Dermis lymphatic vessel endothelial cell (primary cell): Measurements from ENCODE around the gene DAZL. TPM values are rescaled to one million over a fixed set of nuclear protein-coding genes. Genes with fewer than 3 reads are reported as not detected.

ENCODE experiments used
- total RNA-seq: library from RNA; depleted of rRNA; stranded (reverse); fragments of >200 nt; gene quantifications from 2 replicates; pipeline ENCODE4 v1.2.1, GENCODE V29; 2014

DAZL gene, protein sequence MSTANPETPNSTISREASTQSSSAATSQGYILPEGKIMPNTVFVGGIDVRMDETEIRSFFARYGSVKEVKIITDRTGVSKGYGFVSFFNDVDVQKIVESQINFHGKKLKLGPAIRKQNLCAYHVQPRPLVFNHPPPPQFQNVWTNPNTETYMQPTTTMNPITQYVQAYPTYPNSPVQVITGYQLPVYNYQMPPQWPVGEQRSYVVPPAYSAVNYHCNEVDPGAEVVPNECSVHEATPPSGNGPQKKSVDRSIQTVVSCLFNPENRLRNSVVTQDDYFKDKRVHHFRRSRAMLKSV
- not detected in 2 replicates for total RNA-seq

DNA sequence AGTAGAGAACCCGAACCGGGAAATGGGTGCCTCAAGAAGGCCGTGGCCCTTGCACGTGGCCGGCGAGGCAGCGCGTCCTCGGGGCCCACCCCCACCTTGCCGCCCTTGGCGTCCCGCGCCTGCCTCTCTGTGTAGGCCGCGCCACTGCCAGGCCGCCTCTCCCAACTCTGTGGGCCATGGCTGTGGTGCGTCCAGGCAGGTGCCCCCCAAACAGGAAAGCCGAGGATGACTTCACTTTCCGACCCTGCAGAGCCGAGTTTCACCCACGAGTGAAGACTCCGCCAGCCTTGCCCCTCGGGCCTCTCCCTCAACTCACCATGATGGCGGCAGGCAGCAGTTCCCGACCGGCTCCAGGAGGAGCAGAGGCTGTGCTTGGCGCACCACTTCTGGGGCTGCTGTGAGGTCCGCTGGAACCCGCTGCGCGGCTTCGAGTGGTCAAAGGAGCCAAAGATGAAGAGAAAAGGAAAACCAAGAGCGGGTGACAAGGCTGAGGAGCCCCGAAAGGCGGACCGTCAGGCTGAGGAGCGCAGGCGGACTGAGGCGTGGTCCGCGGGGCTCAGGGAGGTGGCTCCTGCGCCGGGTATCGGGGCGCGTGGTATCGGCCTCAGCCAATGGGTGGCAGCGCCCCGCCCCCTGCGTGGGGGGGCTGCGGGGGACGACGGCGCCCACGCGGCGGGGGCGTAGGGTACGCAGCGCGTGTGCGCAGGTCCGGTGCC, at the start of gene DAZL:
Gene DAZL, minus strand, starts transcription at position 537 of the 716 bp plus-strand sequence. Its CDS starts 218 bp downstream, at position 319.

Other genes starting within 250 kb of the DAZL start
- 17.2 and 25.2 TPM in 2 replicates for gene RFTN1, start 91.7 kb downstream of the DAZL start, total RNA-seq